ENCODE results near the gene FAM193B. TPM values are rescaled to one million over a fixed set of nuclear protein-coding genes. Genes with fewer than 3 reads are reported as not detected.

The FAM193B gene
- total and polyA plus RNA-seq, 9 of the 15 experiments (the other 6 are each of a cell fraction or from before 2014, with no cell fraction given) = 4.4 to 76.4 (median 37.3) TPM

GRCh38 chr5:177494346-177495195, 59.8 kb downstream of the FAM193B start (continued):
- TF ChIP-seq MLX (CRISPR knock-in tag; conservative IDR thresholded peaks at IDR 0.05) (no peak), MTA3 (IDR thresholded peaks at IDR 0.05; ENCODE audit: borderline replicate concordance) (no peak), PRMT5 (CRISPR knock-in tag; IDR thresholded peaks at IDR 0.05) (no peak), ZNF175 (CRISPR knock-in tag; IDR thresholded peaks at IDR 0.05; ENCODE audit: low read depth) (no peak), ELF2 (CRISPR knock-in tag; IDR thresholded peaks at IDR 0.05) (no peak), ZMIZ1 (IDR thresholded peaks at IDR 0.05; ENCODE audit: low read depth in 2 of 2, low read length in 2 of 2) (no peak), YY1 (IDR thresholded peaks at IDR 0.05; ENCODE audit: borderline replicate concordance in 1 of 3, control insufficient read depth in 1 of 3, extremely low read depth in 1 of 3, insufficient read depth in 3 of 3, insufficient read length in 1 of 3, insufficient replicate concordance in 2 of 3, low read depth in 1 of 3, low read length in 2 of 3) (no peak), E2F4 (CRISPR knock-in tag; IDR thresholded peaks at IDR 0.05; ENCODE audit: low read depth) (no peak), BHLHE40 (IDR thresholded peaks at IDR 0.05; ENCODE audit: low read length) (no peak), HMGN3 (IDR thresholded peaks at IDR 0.05; ENCODE audit: borderline replicate concordance, extremely low read depth, insufficient read length, low read depth, low read length) (no peak), GTF2A2 (tag; IDR thresholded peaks at IDR 0.05) (no peak), ZBTB17 (CRISPR knock-in tag; IDR thresholded peaks at IDR 0.05) (no peak), CAMTA2 (CRISPR knock-in tag; conservative IDR thresholded peaks at IDR 0.05) (no peak), TAF1 (IDR thresholded peaks at IDR 0.05; ENCODE audit: control insufficient read depth, extremely low read depth, insufficient read depth, low read length, severe bottlenecking) (peak; percentile 7), NFRKB (IDR thresholded peaks at IDR 0.05; ENCODE audit: low read depth) (0 out of 2 replicates have a peak, but pooled peaks have one; percentile 38), THRA (IDR thresholded peaks at IDR 0.05) (no peak), RBM15 (IDR thresholded peaks at IDR 0.05; ENCODE audit: insufficient read depth, low read length) (no peak), POLR2G (IDR thresholded peaks at IDR 0.05; ENCODE audit: low read depth, low read length) (no peak), JUN (IDR thresholded peaks at IDR 0.05; ENCODE audit: borderline replicate concordance, low read depth, low read length) (peak; percentile 76; the same call in 1 of the 2 replicates), JUN (CRISPR knock-in tag; IDR thresholded peaks at IDR 0.05; ENCODE audit: borderline replicate concordance) (no peak)

Measured in K562 (cell line).